ENCODE measurements around the gene HBZ. TPM values are rescaled to one million over a fixed set of nuclear protein-coding genes. Genes with fewer than 3 reads are reported as not detected.
"Not testable (repeated sequence)": the region's sequence is repeated elsewhere in the genome, so short reads cannot be mapped to it uniquely, and the experiment has no call there.

Gene HBZ
- total RNA-seq, 1 donor from 2014 or later: not detected

DNA sequence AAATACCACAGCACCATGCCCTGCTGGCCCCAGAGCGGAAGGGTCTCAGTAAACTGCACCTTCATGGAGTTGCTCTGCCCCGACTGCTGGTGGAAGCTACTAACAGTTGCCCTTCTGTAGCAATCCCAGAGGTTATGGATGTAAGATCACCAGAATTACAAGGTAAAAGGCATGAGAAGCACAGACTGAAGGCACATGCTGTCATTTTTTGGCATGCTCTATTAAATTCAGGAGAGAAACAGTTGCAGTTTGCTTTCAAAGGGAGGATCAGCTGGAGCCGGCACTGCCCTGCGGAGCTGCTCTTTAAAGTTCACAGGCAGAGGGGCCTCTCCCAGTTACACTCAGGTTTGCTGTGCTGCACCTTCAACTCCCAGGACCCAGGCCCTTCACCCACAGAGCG is 33.1 kb upstream of the HBZ start:
- Histone ChIP-seq H3K4me3 (ENCODE audit: low read depth, low read length) (no peak overlapping the region), H3K27me3 (ENCODE audit: control insufficient read depth, insufficient read depth, low read length) (no peaks in the 10 kb centered on the region), H3K36me3 (ENCODE audit: control insufficient read depth, insufficient read depth, low read length) (peaks cover 7% of the 10 kb centered on the region)
- TF ChIP-seq, protein P1, sequence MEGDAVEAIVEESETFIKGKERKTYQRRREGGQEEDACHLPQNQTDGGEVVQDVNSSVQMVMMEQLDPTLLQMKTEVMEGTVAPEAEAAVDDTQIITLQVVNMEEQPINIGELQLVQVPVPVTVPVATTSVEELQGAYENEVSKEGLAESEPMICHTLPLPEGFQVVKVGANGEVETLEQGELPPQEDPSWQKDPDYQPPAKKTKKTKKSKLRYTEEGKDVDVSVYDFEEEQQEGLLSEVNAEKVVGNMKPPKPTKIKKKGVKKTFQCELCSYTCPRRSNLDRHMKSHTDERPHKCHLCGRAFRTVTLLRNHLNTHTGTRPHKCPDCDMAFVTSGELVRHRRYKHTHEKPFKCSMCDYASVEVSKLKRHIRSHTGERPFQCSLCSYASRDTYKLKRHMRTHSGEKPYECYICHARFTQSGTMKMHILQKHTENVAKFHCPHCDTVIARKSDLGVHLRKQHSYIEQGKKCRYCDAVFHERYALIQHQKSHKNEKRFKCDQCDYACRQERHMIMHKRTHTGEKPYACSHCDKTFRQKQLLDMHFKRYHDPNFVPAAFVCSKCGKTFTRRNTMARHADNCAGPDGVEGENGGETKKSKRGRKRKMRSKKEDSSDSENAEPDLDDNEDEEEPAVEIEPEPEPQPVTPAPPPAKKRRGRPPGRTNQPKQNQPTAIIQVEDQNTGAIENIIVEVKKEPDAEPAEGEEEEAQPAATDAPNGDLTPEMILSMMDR (IDR thresholded peaks at IDR 0.05; ENCODE audit: insufficient read depth, low read length, severe bottlenecking): no peak
- no peak for DNase-seq (ENCODE audit: low read depth)
- no peak for FAIRE-seq

DNA sequence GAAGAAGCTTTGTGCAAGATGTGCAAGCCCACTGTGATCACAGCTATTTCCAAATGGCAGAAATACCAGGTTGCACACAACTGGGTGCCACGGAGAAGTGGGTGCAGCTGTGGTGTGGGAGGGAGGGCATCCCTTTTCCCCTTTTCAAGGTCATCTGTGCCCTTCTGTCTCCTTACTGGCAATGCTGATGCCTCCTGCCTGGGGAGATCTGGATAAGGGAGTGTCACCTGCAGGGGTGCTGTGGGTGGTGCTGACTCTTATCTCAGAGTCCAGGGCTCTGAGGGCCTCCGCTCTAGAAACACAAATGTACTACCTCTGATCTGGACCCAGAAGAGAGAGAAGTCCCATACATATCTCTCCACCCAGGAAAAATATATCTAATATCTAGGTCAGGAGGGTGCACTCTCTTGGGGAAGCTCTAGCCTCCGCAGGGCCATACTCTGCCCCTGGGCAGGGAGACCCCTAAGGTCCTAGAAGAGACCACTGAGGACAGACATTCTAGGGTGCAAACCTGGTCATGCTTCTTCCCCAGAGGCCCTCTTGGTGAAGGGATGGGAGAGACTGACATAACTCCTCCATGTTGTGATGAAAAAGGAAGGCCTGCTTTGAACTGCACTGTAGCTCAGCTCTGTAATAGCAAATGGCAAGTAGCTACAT is 32.5 kb upstream of the HBZ start:
- no peak for DNase-seq (ENCODE audit: low read depth)
- H3K4me3 ChIP-seq (ENCODE audit: low read depth, low read length): no peak overlapping the region
- no peaks in the 10 kb centered on the region for H3K27me3 ChIP-seq (ENCODE audit: control insufficient read depth, insufficient read depth, low read length)
- no peak for FAIRE-seq
- H3K36me3 ChIP-seq (ENCODE audit: control insufficient read depth, insufficient read depth, low read length): peaks cover 7% of the 10 kb centered on the region
- TF ChIP-seq, protein P1 (IDR thresholded peaks at IDR 0.05; ENCODE audit: insufficient read depth, low read length, severe bottlenecking): no peak

DNA sequence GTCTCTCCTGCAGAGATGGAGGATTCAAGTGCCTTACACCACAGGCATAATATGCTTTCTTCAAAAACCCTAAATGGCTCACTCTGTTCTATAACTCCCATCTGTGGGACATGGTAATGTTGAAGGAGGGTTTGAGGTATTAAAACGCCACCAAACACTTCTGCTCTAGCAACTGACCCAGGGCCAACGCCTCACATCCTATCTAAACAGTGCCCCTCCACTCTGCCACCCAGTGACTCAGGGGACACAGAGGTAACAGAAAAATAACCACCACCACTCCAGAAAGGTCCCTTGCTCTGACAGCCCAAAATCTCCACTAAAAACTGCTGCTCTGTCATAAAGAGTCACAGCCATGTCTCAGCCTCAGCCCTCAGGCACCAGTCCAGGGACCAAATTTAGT is 31.7 kb upstream of the HBZ start:
- TF ChIP-seq, protein P1 (IDR thresholded peaks at IDR 0.05; ENCODE audit: insufficient read depth, low read length, severe bottlenecking): no peak
- H3K4me3 ChIP-seq (ENCODE audit: low read depth, low read length): no peak overlapping the region
- DNase-seq (ENCODE audit: low read depth): no peak
- no peak for FAIRE-seq
- no peaks in the 10 kb centered on the region for H3K27me3 ChIP-seq (ENCODE audit: control insufficient read depth, insufficient read depth, low read length)
- peaks cover 5% of the 10 kb centered on the region for H3K36me3 ChIP-seq (ENCODE audit: control insufficient read depth, insufficient read depth, low read length)

DNA sequence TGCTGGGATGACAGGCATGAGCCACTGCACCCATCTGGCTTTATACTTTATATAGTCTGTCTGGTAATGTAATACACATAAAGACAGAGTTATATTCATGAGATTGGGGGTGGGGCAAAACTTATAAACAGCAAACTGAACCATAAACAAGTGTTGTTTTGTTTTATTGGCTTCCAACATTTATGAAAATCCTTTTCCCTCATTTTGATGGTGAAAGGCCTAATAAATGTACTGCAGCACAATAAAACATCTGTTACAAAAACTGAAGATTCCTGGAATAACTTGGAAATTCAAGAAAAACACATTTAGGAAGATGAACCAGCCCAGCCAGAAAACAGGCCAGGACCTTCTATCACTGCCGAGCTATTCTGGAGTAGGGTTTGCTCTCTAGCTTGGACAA is 30.1 kb upstream of the HBZ start:
- no peaks in the 10 kb centered on the region for H3K27me3 ChIP-seq (ENCODE audit: control insufficient read depth, insufficient read depth, low read length)
- H3K4me3 ChIP-seq (ENCODE audit: low read depth, low read length): no peak overlapping the region
- TF ChIP-seq, protein P1 (IDR thresholded peaks at IDR 0.05; ENCODE audit: insufficient read depth, low read length, severe bottlenecking): no peak
- DNase-seq (ENCODE audit: low read depth) (no peak), FAIRE-seq (no peak)
- peaks cover 3% of the 10 kb centered on the region for H3K36me3 ChIP-seq (ENCODE audit: control insufficient read depth, insufficient read depth, low read length)

DNA sequence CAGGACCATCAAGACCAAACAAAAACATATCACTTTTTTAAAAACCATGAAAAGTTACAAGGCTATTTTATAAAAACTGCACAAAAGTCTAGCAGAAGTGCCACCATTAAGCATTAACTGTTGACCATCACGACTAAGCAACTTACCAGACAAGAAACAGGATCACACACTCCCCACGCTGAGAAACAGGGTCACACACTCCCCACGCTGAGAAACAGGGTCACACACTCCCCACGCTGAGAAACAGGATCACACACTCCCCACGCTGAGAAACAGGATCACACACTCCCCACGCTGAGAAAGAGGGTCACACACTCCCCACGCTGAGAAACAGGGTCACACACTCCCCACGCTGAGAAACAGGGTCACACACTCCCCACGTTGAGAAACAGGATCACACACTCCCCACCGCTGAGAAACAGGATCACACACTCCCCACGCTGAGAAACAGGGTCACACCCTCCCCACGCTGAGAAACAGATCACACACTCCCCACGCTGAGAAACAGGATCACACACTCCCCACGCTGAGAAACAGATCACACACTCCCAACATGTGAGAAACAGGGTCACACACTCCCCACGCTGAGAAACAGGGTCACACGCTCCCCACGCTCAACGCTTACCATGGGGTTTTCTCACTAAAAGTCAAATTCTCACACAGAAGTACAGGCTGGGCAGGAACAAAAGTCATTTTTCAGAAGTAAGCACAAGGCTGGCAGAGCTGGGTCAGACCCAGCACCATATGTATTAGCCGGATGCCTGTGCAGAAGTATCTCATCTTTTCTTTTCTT is 28.7 kb upstream of the HBZ start:
- H3K36me3 ChIP-seq (ENCODE audit: control insufficient read depth, insufficient read depth, low read length); FAIRE-seq: not testable (repeated sequence)

DNA sequence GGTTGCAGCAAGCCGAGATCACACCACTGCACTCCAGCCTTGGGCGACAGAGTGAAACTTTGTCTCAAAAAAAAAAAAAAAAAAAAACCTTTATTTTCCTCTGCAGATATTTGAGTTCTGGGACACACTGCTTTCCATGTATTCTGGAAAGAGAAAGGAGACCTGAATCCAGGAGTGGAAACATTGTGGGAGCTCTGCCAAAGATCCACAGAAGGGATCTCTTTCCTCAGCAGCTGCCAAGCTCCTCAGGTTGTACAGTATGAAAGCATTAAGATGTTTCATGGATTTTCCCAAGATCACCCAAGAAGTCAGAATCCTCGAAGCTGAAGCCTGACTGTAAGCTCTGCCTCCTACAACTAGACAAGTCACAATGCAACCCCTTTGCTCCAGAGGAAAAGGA is 27.4 kb upstream of the HBZ start:
- no peak for FAIRE-seq
- Histone ChIP-seq H3K27me3 (ENCODE audit: control insufficient read depth, insufficient read depth, low read length) (no peaks in the 10 kb centered on the region), H3K36me3 (ENCODE audit: control insufficient read depth, insufficient read depth, low read length) (peaks cover 5% of the 10 kb centered on the region), H3K4me3 (ENCODE audit: low read depth, low read length) (no peak overlapping the region)
- TF ChIP-seq, protein P1 (IDR thresholded peaks at IDR 0.05; ENCODE audit: insufficient read depth, low read length, severe bottlenecking): no peak
- no peak for DNase-seq (ENCODE audit: low read depth)

More for the DNA sequence above, 28.7 kb upstream of the HBZ start:
- not testable (repeated sequence) for H3K27me3 ChIP-seq (ENCODE audit: control insufficient read depth, insufficient read depth, low read length); H3K4me3 ChIP-seq (ENCODE audit: low read depth, low read length); DNase-seq (ENCODE audit: low read depth)
